ENCODE measurements around the gene KERA.

The KERA gene

DNA sequence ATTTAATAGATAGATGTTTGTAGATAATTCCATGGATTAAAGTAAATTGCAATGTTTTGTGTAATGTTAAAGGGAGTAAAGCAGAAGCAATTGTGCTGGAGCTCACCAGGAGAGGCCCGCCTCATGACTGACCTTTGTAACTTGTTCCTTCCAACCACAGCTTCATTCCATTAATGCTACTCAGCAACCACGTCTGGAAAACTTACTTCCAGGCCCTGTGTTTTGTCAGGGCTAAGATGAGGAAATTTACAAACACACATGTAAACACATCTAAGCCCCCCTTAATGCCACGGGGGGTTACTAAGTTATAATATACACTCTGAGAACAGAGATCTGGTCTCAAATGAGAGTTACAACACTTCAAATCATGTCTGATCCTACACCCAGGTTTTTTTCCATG lies 41.1 kb upstream of the KERA start:
- no peak overlapping the region for H3K27ac ChIP-seq (ENCODE audit: low read length)
- peaks cover 4% of the 10 kb centered on the region; the same call in 1 of the 2 replicates for H3K4me1 ChIP-seq (ENCODE audit: low read length)
- no peaks in the 10 kb centered on the region for H4K20me1 ChIP-seq (ENCODE audit: insufficient read depth, low read length)
- no peaks in the 10 kb centered on the region for H3K9me2 ChIP-seq (replicated peaks; ENCODE audit: insufficient read depth, low read length)
- TF ChIP-seq, protein P1, sequence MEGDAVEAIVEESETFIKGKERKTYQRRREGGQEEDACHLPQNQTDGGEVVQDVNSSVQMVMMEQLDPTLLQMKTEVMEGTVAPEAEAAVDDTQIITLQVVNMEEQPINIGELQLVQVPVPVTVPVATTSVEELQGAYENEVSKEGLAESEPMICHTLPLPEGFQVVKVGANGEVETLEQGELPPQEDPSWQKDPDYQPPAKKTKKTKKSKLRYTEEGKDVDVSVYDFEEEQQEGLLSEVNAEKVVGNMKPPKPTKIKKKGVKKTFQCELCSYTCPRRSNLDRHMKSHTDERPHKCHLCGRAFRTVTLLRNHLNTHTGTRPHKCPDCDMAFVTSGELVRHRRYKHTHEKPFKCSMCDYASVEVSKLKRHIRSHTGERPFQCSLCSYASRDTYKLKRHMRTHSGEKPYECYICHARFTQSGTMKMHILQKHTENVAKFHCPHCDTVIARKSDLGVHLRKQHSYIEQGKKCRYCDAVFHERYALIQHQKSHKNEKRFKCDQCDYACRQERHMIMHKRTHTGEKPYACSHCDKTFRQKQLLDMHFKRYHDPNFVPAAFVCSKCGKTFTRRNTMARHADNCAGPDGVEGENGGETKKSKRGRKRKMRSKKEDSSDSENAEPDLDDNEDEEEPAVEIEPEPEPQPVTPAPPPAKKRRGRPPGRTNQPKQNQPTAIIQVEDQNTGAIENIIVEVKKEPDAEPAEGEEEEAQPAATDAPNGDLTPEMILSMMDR (IDR thresholded peaks at IDR 0.05; ENCODE audit: low read length): no peak
- no peak for TF ChIP-seq EZH2 (optimal IDR thresholded peaks at IDR 0.05; ENCODE audit: low read depth, low read length)
- TF ChIP-seq EZH2phosphoT487 (IDR thresholded peaks at IDR 0.05; ENCODE audit: low read length): no peak
- H2AFZ ChIP-seq (ENCODE audit: low read length): no peak overlapping the region
- H3K9ac ChIP-seq (ENCODE audit: low read length): no peak overlapping the region
- no peak overlapping the region for H3K4me2 ChIP-seq (ENCODE audit: low read depth, low read length)
- no peak for DNase-seq
- no peaks in the 10 kb centered on the region for H3K36me3 ChIP-seq (replicated peaks; ENCODE audit: insufficient read depth, low read length)
- no peaks in the 10 kb centered on the region for H3F3A ChIP-seq (ENCODE audit: insufficient read depth, low read length)
- H3K4me3 ChIP-seq (ENCODE audit: low read length): no peak overlapping the region
- no peaks in the 10 kb centered on the region for H3K9me3 ChIP-seq (replicated peaks; ENCODE audit: insufficient read depth, low read length)
- no peaks in the 10 kb centered on the region for H3K79me2 ChIP-seq (ENCODE audit: low read length)
- no peaks in the 10 kb centered on the region for H3K27me3 ChIP-seq (replicated peaks; ENCODE audit: insufficient read depth, low read length)

DNA sequence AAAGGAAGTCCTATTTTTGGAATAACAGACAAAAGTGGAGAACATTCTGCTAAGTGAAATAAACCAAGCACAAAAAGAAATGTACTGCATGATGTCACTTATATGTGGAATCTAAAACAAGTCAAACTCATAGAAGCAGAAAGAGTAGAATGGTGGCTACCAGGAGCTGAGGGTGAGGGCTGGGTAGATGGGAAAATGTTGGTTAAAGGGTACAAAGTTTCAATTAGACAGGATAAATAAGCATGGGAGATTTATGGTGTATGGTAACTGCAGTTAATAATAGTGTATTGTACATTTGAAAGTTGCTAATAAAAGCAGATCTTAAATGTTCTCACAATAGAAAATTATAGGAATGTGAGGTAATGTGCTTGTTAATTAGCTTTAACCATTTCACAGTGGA lies 40.6 kb upstream of the KERA start:
- Histone ChIP-seq H3K27ac (ENCODE audit: low read length) (no peak overlapping the region), H3K4me2 (ENCODE audit: low read depth, low read length) (no peak overlapping the region), H3K4me3 (ENCODE audit: low read length) (no peak overlapping the region), H2AFZ (ENCODE audit: low read length) (no peak overlapping the region), H3K36me3 (replicated peaks; ENCODE audit: insufficient read depth, low read length) (no peaks in the 10 kb centered on the region), H4K20me1 (ENCODE audit: insufficient read depth, low read length) (no peaks in the 10 kb centered on the region), H3K4me1 (ENCODE audit: low read length) (peaks cover 2% of the 10 kb centered on the region; the same call in 1 of the 2 replicates), H3K27me3 (replicated peaks; ENCODE audit: insufficient read depth, low read length) (no peaks in the 10 kb centered on the region), H3K9me3 (replicated peaks; ENCODE audit: insufficient read depth, low read length) (no peaks in the 10 kb centered on the region), H3F3A (ENCODE audit: insufficient read depth, low read length) (no peaks in the 10 kb centered on the region), H3K9ac (ENCODE audit: low read length) (no peak overlapping the region), H3K9me2 (replicated peaks; ENCODE audit: insufficient read depth, low read length) (no peaks in the 10 kb centered on the region), H3K79me2 (ENCODE audit: low read length) (no peaks in the 10 kb centered on the region)
- DNase-seq: no peak
- TF ChIP-seq, protein P1 (IDR thresholded peaks at IDR 0.05; ENCODE audit: low read length): no peak
- TF ChIP-seq EZH2phosphoT487 (IDR thresholded peaks at IDR 0.05; ENCODE audit: low read length) (no peak), EZH2 (optimal IDR thresholded peaks at IDR 0.05; ENCODE audit: low read depth, low read length) (no peak)

DNA sequence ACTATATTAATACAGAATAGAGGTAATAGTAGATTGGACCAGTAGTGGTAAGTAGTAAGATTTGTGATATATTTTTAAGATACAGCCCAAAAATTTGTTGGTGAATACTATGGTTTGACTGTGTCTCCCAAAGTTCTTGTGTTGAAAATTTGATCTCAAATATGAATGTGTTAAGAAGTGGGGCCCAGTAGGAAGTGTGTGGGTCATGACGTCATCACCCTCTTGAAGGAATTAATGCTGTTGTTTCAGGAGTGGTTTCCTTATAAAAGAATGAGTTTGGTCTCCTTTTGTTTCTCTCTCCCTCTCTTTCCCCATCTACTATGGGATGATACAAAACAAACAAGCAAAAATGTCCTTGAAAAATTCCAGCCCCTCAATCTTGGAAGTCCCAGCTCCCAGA lies 37.1 kb upstream of the KERA start:
- no peak overlapping the region for H3K9ac ChIP-seq (ENCODE audit: low read length)
- H3F3A ChIP-seq (ENCODE audit: insufficient read depth, low read length): no peaks in the 10 kb centered on the region
- H3K27ac ChIP-seq (ENCODE audit: low read length): no peak overlapping the region
- H2AFZ ChIP-seq (ENCODE audit: low read length): no peak overlapping the region
- TF ChIP-seq EZH2 (optimal IDR thresholded peaks at IDR 0.05; ENCODE audit: low read depth, low read length) (no peak), EZH2phosphoT487 (IDR thresholded peaks at IDR 0.05; ENCODE audit: low read length) (no peak)
- TF ChIP-seq, protein P1 (IDR thresholded peaks at IDR 0.05; ENCODE audit: low read length): no peak
- no peak overlapping the region for H3K4me2 ChIP-seq (ENCODE audit: low read depth, low read length)
- no peaks in the 10 kb centered on the region for H3K79me2 ChIP-seq (ENCODE audit: low read length)
- no peaks in the 10 kb centered on the region for H3K27me3 ChIP-seq (replicated peaks; ENCODE audit: insufficient read depth, low read length)
- no peaks in the 10 kb centered on the region for H3K36me3 ChIP-seq (replicated peaks; ENCODE audit: insufficient read depth, low read length)
- no peak overlapping the region for H3K4me3 ChIP-seq (ENCODE audit: low read length)
- H3K4me1 ChIP-seq (ENCODE audit: low read length): no peaks in the 10 kb centered on the region
- H4K20me1 ChIP-seq (ENCODE audit: insufficient read depth, low read length): no peaks in the 10 kb centered on the region
- H3K9me2 ChIP-seq (replicated peaks; ENCODE audit: insufficient read depth, low read length): no peaks in the 10 kb centered on the region
- no peaks in the 10 kb centered on the region for H3K9me3 ChIP-seq (replicated peaks; ENCODE audit: insufficient read depth, low read length)
- no peak for DNase-seq
